Glomerular visceral epithelial cell (primary cell): Measurements from ENCODE around the gene ADCY3.

ENCODE experiments used
- DNase-seq: peaks from one replicate; pipeline ENCODE4 v3.0.0-alpha.2; 2016; ENCODE audit errors: extremely low spot score

ADCY3 gene

DNA sequence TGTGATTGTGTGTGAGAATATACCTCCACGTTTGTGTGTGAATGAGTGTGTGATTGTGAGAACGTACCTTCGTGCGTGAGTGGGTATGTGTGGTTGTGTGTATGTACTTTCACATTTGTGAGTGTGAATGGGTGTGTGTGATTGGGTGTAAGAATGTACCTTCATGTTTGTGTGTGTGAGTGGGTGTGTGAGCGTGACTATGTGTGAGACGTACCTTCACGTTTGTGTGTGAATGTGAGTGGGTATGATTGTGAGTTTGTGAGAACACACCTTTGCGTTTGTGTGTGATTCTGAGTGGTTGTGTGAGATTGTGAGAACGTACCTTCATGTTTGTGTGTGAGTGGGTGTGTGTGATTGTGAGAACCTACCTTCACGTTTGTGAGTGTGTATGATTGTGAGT, 5.8 kb upstream of the ADCY3 start:
- DNase-seq = no peak

DNA sequence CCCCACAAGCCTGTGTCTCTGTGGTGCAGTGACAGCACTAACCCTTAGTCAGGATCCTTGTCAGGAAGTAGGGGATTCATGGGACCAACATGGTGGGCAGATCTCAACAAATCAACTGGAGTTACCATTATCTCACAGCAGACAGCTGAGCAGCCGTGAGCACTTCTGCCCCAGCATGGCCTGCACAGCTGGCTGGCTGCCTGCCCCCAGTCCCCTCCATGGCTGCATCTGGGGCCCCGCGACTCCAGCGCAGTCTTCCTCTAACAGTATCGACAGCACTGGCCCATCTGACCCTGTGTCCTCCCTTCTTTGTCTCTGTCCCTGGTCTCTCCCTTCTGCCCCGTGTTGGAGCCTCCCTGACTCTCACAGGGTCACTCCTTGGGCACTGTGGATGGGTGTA, 4.7 kb upstream of the ADCY3 start:
- DNase-seq = no peak

DNA sequence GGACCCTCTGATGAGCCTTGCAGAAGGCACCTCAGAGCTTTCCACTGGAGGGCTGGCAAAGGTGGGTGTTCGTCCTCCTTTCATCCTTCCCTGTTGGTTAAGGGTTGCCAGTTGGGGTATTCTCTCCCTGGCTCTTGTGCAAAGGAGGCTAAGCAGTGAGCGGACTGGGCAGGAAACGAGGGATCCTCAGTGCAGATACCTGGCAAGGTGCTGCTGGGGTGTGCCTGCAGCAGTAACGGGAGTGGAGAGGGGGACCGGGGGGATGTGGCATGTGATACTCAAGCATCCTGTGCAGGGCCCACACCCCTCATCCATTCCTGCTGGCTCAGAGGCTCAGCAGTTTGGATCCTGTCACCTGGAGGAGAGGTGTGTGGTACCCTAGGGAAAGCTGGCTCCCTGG, 4.2 kb upstream of the ADCY3 start:
- no peak for DNase-seq

DNA sequence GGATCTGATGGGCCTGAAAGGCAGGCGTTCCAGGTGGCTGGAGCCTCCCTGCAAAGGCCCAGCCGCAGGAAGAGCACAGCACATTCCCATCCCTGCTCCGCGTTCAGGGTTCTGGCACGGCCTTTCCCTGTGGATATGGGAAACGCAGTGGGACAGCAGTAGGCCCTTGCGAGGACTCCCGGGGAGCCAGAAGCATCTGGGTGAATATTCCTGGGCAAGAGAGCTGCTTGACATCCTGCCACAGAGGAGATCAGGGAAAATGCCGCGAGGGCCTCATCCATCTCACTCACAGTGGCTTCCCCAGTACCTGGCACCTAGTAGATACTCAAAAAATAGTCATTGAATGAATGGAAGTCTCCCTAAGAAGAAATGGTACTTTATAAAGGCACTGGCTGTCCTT, 3.1 kb upstream of the ADCY3 start:
- no peak for DNase-seq

DNA sequence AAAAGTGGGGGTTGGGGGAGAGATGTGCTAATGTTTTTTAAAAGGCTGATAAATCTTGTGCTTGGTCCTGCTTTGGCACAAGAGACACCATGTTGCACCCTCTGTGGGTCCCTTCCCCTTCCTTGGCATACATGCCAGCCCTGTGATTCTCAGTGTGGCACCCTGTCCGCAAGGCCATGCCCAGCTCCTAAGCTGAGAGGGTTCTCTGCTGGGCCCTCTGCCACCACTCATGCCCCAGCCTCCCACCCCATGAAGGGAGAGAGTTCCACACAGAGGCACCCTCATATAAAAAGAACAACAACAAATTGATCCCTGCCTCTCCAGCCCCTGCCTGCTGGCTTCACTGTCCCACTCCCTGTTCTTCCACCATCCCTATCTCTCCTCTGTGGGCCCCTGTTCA, 2.5 kb upstream of the ADCY3 start:
- no peak for DNase-seq

DNA sequence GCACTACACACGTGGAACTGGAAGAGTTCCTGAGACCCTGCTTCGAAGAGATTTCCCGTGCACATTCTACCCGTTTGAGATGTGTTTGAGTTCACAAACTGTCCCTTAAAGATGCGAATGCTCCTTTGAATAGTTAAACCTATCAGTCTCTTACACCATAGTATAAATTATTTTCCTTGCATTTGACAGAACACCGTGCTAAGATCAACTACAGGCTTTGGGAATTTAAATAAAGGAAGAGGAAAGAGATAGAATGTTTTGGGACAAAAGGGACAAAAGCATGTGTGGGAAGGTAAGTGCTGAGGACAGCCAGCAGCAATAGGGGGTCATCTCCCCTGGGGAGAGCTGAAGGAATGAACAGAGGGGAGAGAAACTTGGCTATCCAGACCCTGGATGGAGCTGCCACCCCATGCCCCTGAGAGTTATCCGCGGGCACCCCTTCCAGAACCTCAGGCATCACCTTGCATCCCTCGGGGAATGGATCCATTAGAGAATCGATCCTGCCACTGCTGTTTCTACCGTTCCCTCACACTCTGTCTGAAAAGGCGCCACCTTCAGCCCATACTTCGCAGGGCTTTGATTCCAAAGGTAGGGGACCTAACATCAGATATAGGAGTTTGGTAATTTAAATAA, 888 bp upstream of the ADCY3 start:
- no peak for DNase-seq

DNA sequence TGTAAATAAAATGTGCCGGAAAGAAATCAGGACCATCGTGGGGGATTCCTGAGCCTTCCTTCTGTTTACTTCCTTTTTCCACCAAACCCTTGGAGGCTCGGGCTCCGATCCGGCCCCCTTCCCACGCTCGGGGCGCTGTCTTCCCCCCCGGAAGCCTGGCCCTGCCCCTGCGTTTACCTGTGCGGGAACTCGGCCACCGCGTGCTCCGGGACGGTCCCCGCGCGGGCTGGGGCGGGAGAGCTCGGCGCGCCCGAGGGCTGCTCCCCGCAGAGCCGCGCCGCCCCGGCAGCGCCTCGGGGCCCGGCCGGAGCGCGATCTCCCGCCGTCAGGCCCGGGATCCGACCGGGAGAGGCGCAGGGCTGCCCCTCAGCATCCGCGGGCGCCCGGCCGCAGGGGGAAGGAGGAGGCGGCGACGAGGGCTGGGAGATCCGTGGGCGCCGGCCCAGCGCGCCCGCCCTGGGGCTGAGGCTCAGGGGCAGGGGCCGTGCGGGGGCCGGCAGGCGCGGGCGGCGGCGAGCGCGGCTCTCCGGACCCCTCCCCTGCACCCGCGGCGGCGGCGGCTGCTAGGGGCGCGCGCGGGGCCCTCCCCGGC, 435 bp downstream of the ADCY3 start:
- DNase-seq = peak; percentile 8

DNA sequence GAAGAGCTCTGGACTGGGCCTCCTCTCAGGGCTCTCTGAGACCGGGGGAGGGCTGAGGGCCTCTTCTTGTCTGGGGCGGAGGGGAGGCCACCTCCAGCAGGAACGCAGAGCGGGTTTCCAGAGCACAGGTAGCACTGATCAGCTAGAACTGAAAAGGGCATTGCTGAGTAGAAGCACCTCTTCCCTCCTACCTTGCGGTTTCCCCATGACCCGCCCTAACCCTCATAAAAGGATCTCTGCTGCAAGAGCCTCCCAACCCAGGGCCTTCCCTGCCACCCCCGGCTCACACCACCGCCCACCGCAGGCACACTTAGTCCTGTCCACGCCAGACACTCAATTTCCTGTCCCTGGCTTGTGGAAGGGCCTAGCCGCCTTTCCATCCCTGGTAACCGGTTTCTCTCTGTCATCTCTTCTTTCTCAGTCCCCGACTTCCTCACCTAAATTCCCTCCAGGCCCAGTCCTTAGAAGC, 966 bp downstream of the ADCY3 start:
- peak; percentile 20 for DNase-seq

DNA sequence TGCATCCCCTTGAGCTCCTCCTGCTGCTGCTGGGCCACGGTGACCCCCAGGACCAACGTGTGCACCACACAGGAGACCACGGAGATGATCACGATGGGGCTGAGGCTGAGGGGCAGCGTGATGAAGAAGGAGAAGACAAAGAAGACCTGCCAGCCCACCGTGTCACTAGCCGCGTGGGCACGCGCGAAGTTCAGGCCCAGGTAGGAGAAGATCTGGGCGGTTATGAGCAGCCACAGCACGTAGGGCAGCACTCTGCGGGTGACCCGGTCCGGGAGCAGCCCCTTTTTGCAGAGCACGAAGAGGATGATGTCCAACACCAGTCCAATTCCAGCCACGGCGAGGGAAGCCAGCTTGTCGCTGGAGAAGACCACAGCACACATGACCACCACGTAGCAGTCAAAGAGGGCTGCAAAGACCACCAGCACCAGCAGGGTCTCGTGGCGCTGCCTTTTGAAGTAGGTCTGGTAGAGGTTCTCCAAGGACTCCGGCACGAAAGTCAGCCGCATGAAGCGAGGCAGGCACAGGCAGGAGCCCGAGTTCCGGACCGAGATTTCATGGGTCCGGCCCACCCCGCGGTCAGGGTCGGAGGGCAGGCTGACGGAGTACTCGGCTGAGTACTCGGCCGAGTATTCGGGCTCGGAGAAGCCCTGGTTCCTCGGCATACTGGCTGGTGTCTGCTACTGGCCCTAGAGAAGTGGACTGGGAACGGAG, 1.6 kb downstream of the ADCY3 start:
- no peak for DNase-seq

DNA sequence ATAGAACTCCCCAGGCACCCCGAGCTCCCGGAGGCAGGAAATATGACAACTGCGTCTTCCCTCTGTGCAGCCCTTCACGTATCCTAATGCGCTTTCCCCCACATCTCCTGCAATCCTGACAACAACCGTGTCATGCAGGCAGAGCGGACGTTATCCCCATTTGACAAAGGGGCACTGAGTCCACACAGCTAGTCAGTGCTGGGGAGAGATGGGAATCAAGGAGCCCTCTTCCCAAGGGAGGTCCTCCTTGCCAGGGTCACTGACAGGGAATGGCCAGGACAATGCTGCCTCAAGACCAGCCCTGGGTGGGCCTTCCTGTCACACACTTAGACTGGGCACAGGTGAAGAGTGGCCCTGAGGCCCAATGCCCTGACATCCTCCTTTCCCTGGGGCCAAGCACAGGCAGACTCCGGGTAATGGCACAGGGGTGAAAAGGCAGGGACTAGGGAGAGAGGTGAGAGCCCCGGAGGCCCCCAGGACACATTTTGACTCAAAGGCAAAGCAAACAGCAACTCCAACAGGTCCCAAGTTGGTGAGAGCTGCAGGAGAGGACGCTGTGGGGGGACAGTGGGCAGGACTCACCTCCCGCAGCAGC, 2.2 kb downstream of the ADCY3 start:
- no peak for DNase-seq

DNA sequence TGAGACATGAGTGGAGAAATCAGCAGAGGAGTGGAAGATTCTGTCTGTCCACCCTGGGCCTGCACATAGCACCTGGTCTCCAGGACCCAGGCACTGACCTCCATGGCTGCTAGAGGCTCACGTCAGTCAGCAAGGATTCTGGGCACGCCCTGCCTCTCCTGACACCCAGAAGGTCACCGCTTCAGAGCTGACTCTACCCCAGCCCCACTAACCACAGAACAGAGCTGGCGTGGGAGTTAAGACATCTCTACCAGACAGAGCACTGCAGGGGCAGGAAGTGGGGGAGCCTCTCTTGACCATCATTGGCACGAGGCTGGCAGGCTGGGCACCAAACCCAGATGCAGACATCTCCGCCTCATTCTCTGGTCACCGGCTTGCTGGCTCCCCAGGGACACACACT, 3.0 kb downstream of the ADCY3 start:
- DNase-seq = peak; percentile 15

DNA sequence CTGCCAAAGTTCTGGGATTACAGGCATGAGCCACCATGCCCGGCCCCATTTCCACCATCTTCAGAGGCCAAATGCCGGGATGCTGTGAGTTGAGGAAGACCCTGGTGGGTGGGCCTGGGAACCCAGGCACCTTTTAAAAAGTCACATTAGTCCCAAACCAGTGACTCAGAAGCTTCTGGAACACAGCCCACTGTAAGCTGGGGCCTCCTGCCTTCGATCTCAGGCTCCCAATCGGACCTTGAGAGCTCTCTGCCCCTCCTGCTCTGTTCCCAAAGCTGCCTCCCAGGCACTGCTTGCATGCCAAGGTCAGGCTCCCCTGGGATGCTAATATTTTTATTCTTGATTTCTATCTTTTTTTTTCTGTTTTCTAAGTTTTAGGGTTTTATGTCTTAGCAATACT, 4.2 kb downstream of the ADCY3 start:
- DNase-seq = no peak

DNA sequence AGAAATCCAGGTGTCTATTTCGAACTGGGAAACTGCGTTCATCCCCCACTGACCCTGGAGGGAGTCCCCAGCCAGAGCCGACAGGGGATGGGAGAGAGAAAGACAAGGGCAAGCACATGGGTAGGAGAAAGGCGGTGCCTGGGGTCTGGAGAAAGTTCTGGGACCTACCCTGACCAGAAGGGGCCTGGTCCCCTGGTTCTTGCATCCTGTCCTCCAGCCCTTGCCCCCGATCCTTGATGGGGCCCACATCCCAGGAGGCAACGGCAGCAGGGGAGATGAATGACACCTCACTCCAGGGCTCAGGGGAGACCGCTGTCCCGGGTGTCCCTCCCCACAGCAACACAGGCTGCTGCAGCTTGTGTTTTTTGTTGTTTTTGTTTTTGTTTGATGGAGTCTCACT, 4.9 kb downstream of the ADCY3 start:
- no peak for DNase-seq

DNA sequence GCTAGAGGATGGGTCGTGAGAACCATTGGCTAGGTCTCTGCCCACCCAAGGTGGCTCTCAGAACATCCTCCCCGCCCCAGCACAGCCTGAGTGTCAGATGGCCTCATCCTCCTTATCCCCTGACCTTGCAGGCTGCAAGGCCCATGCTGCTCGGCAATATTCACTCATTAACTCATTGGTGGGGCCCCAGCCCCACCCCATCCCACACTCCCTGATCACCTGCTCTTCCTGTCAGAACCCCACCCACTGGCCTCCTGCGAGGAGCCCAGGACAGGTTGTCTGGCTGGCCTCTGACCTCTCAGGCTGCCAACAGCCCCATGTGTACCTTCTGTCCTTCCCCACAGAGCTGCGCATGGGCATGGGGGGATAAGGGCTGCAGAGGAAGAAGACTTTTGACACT, 5.3 kb downstream of the ADCY3 start:
- no peak for DNase-seq

DNA sequence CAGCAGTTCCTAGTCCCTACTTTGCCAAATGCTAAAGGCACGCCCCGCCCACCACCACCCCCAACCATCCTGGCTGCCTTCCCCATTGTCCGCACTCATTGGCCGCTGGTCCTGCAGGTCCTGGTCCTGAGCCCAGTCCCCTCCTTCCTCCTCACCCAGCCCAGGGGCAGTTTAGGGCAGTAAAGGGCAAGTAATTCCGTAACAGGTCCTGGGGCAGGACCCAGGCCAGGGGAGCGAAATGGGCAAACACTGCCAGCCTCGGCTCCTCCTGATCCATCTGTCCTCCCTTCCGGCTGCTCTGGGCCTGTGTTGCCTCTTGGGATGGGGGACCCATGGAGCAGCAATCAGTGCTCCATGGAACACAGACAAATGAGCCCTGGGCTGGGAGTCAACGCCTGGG, 6.1 kb downstream of the ADCY3 start:
- DNase-seq = no peak

DNA sequence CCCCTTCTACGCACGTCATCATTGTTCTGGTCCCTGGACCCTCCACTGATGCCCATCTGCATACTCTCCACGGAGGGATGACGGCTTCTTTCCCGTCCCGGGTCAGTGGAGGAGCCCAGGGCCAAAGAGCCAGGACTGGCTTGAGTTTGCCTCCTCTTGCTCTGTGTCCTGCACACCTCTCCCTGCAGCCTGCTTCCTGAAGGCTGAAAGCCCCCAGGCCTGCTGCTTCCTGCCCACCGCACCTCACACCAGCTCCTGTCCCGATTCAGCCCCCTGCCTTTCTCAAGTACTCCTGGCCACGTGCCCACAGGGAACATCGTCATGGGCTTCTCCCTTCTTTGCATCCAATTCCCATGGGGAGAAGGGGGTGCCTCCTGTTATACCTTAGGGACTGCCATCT, 7.1 kb downstream of the ADCY3 start:
- no peak for DNase-seq

DNA sequence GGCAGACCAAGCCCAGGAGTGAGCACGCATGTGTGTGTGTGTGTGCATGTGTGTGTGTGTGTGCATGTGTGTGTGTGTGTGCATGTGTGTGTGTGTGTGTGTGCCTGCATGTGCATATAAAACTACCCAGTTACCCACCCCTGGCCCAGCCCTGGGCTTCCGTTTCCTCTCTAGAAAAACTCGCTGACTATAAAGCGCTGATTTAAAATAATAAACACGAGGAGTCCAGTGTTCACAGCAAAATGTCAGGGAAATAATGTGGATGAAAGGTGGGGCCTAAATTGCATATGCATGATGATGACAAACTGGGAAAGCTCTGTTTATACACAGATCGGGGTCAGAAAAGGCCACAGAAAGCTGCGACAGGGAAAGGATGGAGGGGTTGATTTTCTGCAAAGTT, 7.5 kb downstream of the ADCY3 start:
- no peak for DNase-seq

DNA sequence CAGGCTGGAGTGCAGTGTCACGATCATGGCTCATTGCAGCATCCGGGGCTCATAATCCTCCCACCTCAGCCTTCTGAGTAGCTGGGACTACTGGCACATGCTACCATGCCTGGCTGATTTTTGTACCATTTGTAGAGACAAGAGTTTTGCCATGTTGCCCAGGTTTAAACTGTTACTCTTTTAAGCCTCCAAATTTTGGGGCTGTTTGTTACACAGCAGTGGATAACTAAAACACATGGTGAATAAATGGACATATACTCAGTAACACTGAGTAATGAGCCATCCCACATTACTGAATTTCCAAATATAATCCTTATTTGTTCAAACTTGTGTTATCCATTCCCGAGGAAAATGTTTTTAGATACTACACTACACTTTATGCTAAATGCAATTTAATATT, 9.8 kb downstream of the ADCY3 start:
- no peak for DNase-seq

DNA sequence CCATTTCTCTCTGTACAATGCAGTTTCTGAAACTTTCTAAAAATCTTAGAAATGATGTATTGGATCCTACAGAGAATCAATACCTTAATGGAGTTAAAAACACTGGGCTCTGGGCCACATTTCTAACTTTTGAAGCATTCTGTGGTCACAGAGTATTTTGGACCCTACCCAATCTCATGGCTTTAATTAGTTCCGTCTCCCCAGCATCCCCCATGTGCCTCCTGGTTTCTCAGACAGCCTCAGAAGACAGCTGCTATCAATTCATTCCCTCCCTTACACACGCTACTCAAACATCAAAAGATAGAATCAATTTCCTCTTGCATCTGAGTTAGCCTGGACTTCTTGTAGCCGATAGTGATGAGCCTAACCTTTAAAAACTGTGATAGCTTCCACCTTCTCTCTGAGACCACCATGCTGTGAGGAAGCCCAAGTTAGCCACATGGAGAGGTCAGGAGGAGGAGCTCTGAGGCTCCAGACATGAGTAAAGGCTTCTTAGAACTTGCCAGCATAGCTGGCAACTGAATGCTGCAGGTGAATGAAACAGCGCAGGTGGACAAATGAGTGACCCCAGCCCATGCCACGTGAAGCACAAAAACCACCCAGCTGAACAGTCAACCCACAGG, 10.4 kb downstream of the ADCY3 start:
- no peak for DNase-seq

DNA sequence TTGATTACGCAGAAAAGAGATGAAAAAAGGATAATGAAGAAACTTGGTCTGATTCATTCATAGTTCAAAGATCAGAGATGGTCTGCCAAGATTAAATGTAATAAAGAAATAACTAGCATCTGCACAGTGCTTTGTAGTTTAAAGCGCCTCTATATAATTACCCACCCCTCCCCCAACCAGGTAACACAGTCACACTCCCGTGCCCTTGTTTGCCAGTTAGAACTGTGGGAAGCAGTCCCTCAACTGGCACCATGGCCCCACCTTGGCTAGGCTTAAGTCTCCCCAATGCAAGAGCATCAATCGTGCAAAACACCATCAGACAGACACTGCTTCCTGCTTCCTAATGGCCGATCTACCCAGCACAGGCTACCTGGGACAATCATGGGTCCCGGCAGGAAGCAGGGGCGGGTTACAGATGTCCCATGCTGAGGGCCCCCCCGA, 11.6 kb downstream of the ADCY3 start:
- DNase-seq = no peak

DNA sequence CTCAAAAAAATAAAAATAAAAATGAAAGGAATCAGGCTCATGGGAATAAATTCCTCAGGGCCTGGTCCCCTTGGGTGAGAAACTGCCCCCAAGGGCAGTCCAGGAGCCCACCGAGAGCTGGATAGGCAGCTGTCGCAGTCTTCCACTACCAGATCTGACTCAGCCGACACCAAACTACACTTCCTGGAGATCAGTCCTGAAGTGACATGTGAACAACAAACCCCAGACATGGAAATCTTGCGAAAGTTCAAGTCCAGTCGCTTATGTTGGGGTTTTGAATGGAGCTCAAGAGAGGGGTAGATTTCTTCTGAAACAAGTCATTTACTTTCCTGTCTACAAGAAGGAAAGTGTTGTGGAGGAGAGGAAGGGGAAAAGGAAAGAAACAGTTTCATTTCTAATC, 12.9 kb downstream of the ADCY3 start:
- DNase-seq = no peak

DNA sequence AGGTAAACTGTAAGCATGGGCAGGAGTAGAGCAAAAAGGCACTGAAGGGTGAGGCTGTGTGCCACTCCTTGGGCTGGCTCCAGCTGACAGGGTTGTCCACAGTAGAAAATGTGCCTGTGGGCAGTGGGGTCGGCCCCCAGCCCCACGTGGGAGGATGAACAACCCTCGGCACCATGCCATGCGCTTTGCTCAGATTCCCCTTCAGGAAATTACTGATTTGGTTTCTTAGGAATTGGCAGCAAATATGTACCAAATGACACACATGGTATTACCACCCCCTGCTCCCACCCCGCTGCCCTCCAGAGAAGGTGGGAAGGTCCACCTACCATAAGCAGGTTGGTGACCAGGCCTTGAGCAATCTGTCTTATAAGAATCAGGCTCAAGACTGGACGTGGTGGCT, 13.6 kb downstream of the ADCY3 start:
- DNase-seq = no peak
